Karpas-422 (cell line): Measurements from ENCODE around the gene SKI. TPM values are rescaled to one million over a fixed set of nuclear protein-coding genes. Genes with fewer than 3 reads are reported as not detected.

Experiments
- DNase-seq: peaks from one replicate; pipeline ENCODE4 v3.0.0-alpha.2; 2015
- H2AFZ ChIP-seq: fragments of 200-600 bp; sonication (generic); 2 replicates; pipeline ENCODE4 v1.6.1; 2014; ENCODE audit warnings: antibody characterized with exemption, low read length, mixed read lengths
- H3K27ac ChIP-seq: fragments of 200-600 bp; sonication (generic); 2 replicates; pipeline ENCODE4 v1.5.1; 2014; ENCODE audit warnings: mild to moderate bottlenecking, low read length, moderate library complexity
- H3K27me3 ChIP-seq: fragments of 200-600 bp; sonication (generic); 2 replicates; pipeline ENCODE4 v1.6.1; 2014; ENCODE audit warnings: low read length, mixed read lengths
- H3K36me3 ChIP-seq: fragments of 200-600 bp; sonication (generic); 2 replicates; pipeline ENCODE4 v1.6.1; 2014; ENCODE audit warnings: low read length, mixed read lengths; ENCODE audit not compliant: insufficient read depth
- H3K4me1 ChIP-seq: fragments of 200-600 bp; sonication (generic); 2 replicates; pipeline ENCODE4 v1.6.1; 2014; ENCODE audit warnings: mild to moderate bottlenecking, low read length, mixed read lengths
- H3K4me2 ChIP-seq: fragments of 200-600 bp; sonication (generic); 2 replicates; pipeline ENCODE4 v1.6.1; 2014; ENCODE audit warnings: low read length, low read depth, mild to moderate bottlenecking; ENCODE audit not compliant: poor library complexity, severe bottlenecking
- H3K4me3 ChIP-seq: fragments of 200-600 bp; sonication (generic); 2 replicates; pipeline ENCODE4 v1.5.1; 2014; ENCODE audit warnings: mild to moderate bottlenecking, antibody characterized with exemption, low read length, mixed read lengths
- H3K79me2 ChIP-seq: fragments of 200-600 bp; sonication (generic); 2 replicates; pipeline ENCODE4 v1.6.1; 2014; ENCODE audit warnings: mild to moderate bottlenecking, low read length, mixed read lengths
- H3K9ac ChIP-seq: fragments of 200-600 bp; sonication (generic); 2 replicates; pipeline ENCODE4 v1.6.0; 2014; ENCODE audit warnings: low read length
- H3K9me2 ChIP-seq: fragments of 200-600 bp; sonication (generic), shearing (Covaris generic); replicated peaks from 2 replicates; pipeline ENCODE4 v1.6.0; 2014; ENCODE audit warnings: mild to moderate bottlenecking, low read length, moderate library complexity; ENCODE audit not compliant: insufficient read depth
- H3K9me3 ChIP-seq: fragments of 300-700, 200-600 bp; sonication (generic); 2 replicates; pipeline ENCODE4 v1.6.1; 2014; ENCODE audit warnings: low read length, mixed read lengths
- H4K20me1 ChIP-seq: fragments of 200-600 bp; sonication (generic); 2 replicates; pipeline ENCODE4 v1.6.1; 2014; ENCODE audit warnings: mild to moderate bottlenecking, antibody characterized with exemption, low read length, low read depth; ENCODE audit not compliant: insufficient read depth
- total RNA-seq: library from RNA; depleted of rRNA; stranded (reverse); fragments of >200 nt; shearing (Covaris generic); gene quantifications from 2 replicates; pipeline ENCODE4 v1.2.3, GENCODE V29; 2014; ENCODE audit warnings: low replicate concordance

The SKI gene
- total RNA-seq, 1 experiment from 2014 or later, result 1.7 TPM

DNA sequence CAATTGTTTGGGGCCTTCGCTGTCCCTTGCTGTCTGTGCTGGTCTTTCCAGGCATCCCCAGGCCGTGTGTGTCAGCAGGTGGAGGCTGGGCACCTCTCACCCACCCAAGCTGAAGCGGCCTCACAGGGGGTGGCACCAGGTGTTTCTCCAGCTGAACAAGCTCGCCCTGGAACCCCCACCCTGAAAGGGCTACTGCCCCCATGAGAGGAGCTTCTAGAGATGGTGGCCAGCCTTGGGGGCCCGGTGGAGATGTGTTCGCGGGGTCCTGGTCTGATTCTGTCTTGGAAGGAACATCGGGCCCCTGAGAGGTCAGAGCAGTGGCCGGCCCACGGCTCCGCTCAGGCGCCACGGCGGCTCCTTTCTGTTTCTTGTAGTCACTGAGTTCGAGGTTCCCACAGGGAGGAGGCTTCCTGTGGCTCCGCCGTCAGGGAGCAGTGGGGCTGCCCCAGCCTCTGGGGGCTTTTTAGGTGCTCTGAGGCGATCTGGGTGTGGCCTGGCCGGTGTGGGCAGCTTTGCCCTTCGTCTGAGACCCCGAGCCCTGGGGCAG, 46.9 kb downstream of the SKI start:
- H3K4me3 ChIP-seq, result no peak overlapping the region
- no peaks in the 10 kb centered on the region for H3K9me2 ChIP-seq
- no peaks in the 10 kb centered on the region; the same call in 1 of the 2 replicates for H3K9me3 ChIP-seq
- no peak for DNase-seq
- H3K36me3 ChIP-seq, result no peaks in the 10 kb centered on the region
- no peak overlapping the region for H3K4me2 ChIP-seq
- peaks cover 22% of the 10 kb centered on the region; the same call in 1 of the 2 replicates for H4K20me1 ChIP-seq
- no peak overlapping the region for H3K9ac ChIP-seq
- H3K79me2 ChIP-seq, result no peaks in the 10 kb centered on the region
- H2AFZ ChIP-seq, result no peak overlapping the region
- no peaks in the 10 kb centered on the region for H3K4me1 ChIP-seq
- H3K27me3 ChIP-seq, result no peaks in the 10 kb centered on the region
- no peak overlapping the region for H3K27ac ChIP-seq

DNA sequence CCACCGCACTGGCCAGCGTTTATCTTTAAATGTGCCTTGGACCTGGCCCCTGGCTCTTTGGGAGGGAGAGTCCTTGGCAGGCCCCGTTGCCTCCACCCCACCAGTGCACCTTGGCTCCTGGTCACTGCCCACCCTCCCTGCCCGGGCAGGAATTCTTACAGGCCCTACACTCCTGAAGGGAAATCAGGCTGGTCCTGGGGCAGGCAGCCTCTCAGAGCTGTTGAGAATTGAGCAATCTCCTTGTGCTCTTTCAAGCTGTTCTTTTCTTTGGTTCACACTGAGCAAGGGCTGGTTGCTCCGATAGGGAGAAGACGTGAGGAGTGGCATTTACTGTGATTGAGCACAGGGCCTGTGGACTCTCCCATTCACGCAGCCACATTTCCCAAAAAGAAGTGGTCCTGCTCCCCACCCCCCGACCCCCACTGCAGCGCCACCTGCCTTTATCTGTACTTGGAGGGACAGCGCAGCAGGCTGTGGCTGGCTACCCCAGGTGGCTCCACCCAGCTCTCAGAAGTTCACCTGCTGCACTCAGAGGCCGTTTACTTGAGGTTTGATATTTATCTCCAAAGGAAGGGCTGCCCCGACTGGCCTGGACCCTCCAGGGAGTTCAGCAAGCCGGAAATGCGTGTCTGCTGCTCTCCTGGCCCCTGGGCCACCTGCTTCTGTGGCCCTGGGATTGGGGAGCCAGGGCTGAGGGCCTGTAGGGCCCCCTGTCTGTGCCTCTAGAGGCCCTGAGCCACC, 47.8 kb downstream of the SKI start:
- H4K20me1 ChIP-seq, result peaks cover 22% of the 10 kb centered on the region; the same call in 1 of the 2 replicates

DNA sequence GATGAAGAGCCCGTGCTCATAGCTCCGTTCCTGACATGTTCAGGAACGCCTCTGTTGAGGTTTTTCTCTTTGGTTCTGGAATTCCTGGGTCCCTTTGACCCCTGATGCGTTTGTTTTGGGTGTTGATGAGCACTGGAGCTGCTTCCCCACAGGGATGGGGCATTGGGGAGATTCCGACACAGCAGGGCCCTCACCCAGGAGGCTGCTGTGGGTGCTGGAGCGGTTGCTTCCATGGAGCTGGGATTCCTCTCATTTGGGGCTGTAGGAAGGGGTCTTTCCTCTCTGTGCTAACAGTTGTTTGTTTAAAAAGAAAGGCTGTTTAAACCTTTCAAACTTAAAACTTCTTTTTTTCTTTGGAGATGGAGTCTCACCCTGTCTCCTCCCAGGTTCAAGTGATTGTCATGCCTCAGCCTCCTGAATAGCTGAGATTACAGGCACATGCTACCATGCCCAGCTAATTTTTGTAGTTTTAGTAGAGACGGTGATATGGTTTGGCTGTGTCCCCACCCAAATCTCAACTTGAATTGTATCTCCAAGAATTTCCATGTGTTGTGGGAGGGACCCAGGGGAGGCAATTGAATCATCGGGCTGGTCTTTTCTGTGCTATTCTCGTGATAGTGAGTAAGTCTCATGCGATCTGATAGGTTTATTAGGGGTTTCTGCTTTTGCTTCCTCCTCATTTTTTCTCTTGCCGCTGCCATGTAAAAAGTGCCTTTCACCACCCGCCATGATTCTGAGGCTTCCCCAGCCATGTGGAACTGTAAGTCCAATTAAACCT, 48.9 kb downstream of the SKI start:
- Histone ChIP-seq H3K9me2 (no peaks in the 10 kb centered on the region), H3K27me3 (no peaks in the 10 kb centered on the region), H3K4me2 (no peak overlapping the region), H3K4me1 (no peaks in the 10 kb centered on the region), H2AFZ (no peak overlapping the region), H3K9ac (no peak overlapping the region), H3K27ac (no peak overlapping the region), H3K79me2 (no peaks in the 10 kb centered on the region), H3K4me3 (no peak overlapping the region), H3K36me3 (no peaks in the 10 kb centered on the region), H4K20me1 (peaks cover 18% of the 10 kb centered on the region; the same call in 1 of the 2 replicates), H3K9me3 (no peaks in the 10 kb centered on the region; the same call in 1 of the 2 replicates)
- DNase-seq, result no peak

More for the DNA sequence above, 47.8 kb downstream of the SKI start:
- no peak overlapping the region for H3K4me2 ChIP-seq
- no peak overlapping the region for H2AFZ ChIP-seq
- H3K79me2 ChIP-seq, result no peaks in the 10 kb centered on the region
- no peaks in the 10 kb centered on the region; the same call in 1 of the 2 replicates for H3K9me3 ChIP-seq
- no peak overlapping the region for H3K4me3 ChIP-seq
- no peaks in the 10 kb centered on the region for H3K27me3 ChIP-seq
- no peak overlapping the region for H3K9ac ChIP-seq
- no peak for DNase-seq
- no peaks in the 10 kb centered on the region for H3K36me3 ChIP-seq
- H3K4me1 ChIP-seq, result no peaks in the 10 kb centered on the region
- no peak overlapping the region for H3K27ac ChIP-seq
- H3K9me2 ChIP-seq, result no peaks in the 10 kb centered on the region

DNA sequence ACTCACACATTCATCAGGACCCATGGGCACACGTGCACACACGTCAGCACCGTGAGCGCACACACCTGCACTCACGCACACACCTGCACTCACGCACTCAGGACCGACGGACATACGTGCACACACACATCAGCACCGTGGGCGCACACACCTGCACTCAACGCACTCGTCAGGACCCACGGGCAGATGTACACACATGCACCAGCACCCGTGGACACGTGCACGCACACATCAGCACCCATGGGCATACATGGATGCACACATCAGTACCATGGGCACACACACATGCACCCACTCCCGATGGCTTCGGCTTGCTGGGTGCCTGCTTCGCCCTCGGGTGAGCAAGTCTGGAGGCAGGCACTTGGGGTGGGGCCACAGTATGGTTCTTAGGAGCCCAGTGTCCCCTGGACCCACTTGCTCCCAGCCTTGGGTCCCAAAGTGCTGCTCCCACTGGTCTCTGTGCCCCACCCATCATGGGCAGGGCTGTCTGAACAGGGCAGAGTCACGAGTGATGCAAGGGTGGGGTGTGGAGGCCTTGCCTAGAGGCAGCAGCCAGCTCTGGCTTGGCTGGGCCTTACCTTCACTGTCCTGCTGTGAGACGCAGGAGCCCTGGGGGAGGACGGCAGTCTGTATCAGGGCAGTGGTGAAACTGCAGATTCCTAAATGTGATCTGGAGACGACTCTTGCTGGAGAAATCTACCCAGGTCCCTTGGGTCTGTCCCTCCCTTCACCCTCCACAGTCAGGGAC, 49.8 kb downstream of the SKI start:
- H3K4me3 ChIP-seq, result no peak overlapping the region
- no peaks in the 10 kb centered on the region for H3K79me2 ChIP-seq
- no peaks in the 10 kb centered on the region for H3K4me1 ChIP-seq
- no peaks in the 10 kb centered on the region; the same call in 1 of the 2 replicates for H3K9me3 ChIP-seq
- H3K4me2 ChIP-seq, result no peak overlapping the region
- H3K9me2 ChIP-seq, result no peaks in the 10 kb centered on the region
- DNase-seq, result no peak
- H4K20me1 ChIP-seq, result peaks cover 9% of the 10 kb centered on the region; the same call in 1 of the 2 replicates
- no peaks in the 10 kb centered on the region for H3K27me3 ChIP-seq
- H3K9ac ChIP-seq, result no peak overlapping the region
- H2AFZ ChIP-seq, result no peak overlapping the region
- H3K36me3 ChIP-seq, result no peaks in the 10 kb centered on the region
- no peak overlapping the region for H3K27ac ChIP-seq

DNA sequence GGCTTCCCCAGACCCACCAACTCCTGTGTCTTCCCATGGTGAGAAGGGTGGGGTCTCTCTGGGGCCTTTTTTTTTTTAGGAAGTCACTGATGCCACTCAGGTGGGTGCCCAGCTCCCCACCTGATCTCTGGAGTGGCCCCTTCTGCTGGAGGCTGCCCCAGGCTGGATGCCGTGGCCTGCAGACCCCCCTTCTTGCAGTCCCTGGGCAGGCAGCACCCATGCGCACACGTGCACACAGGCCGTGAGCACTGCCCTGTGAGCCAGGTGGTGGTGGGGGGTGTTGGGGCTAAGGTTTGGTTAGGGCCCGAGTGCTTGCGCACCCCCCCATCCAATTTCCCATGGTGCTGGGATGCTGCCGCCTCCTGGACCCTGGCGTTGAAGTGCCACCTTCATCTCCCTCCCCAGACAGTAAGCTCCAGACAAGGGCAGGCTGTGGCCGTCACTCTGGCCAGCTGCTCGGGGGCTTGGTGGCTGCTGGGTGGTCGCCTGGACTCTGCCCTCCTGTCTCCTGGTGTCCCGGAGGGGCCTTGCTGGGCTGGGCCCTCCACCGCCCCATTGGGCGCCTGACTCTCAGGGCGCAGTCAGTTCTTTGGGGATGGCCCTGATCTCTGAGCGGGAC, 50.6 kb downstream of the SKI start:
- Histone ChIP-seq H2AFZ (no peak overlapping the region), H3K4me2 (no peak overlapping the region), H3K27ac (no peak overlapping the region), H3K36me3 (no peaks in the 10 kb centered on the region), H3K9ac (no peak overlapping the region), H3K9me2 (no peaks in the 10 kb centered on the region), H3K27me3 (no peaks in the 10 kb centered on the region), H3K9me3 (no peaks in the 10 kb centered on the region; the same call in 1 of the 2 replicates), H3K79me2 (no peaks in the 10 kb centered on the region), H4K20me1 (peaks cover 3% of the 10 kb centered on the region; the same call in 1 of the 2 replicates), H3K4me3 (no peak overlapping the region), H3K4me1 (no peaks in the 10 kb centered on the region)
- DNase-seq, result no peak

DNA sequence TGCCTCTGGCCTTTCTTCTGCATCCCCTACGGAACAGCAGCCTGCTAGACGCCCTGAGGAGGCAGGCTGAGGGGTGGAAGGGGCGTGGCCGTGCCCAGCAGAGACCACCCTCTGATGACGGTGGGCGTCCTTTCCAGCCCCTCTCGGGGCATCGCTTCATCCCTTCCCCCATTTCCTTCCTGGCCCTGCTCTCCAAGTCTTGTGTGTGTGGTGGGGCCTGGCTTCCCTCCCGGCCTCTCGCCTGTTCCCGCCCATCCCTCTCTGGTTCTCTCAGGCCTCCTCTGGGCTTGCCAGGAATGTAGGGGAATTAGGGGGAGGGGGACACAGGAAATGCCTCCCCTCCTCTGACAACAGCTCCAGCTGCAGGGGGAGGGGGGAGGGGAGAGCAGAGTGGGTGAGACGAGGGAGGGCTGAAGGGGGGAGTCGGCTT, 51.1 kb downstream of the SKI start:
- no peak overlapping the region for H3K9ac ChIP-seq
- no peaks in the 10 kb centered on the region for H3K27me3 ChIP-seq
- H3K79me2 ChIP-seq, result no peaks in the 10 kb centered on the region

DNA sequence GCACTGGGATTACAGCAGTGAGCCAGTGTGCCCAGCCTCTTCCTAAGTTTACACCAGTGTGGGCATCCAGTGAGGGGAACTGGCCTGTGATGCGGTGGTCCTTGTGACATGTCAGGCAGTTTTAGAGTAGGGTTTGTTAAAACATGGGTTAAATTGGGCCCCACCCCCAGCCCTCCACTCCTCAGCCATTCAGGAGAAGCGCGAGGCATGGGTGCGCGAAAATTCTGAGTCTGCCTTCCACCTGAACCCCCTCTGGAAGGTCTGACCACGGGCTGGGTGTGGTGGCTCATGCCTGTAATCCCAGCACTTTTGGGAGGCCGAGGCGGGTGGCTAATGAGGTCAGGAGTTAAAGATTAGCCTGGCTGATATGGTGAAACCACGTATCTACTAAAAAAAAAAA, 51.7 kb downstream of the SKI start:
- Histone ChIP-seq H3K4me3 (no peak overlapping the region), H3K4me2 (no peak overlapping the region), H3K4me1 (no peaks in the 10 kb centered on the region), H4K20me1 (no peaks in the 10 kb centered on the region), H3K79me2 (no peaks in the 10 kb centered on the region), H3K27ac (no peak overlapping the region), H3K9me2 (no peaks in the 10 kb centered on the region), H3K27me3 (no peaks in the 10 kb centered on the region), H3K36me3 (no peaks in the 10 kb centered on the region), H3K9me3 (no peaks in the 10 kb centered on the region; the same call in 1 of the 2 replicates), H2AFZ (no peak overlapping the region), H3K9ac (no peak overlapping the region)
- no peak for DNase-seq

More for the DNA sequence above, 51.1 kb downstream of the SKI start:
- Histone ChIP-seq H3K9me2 (no peaks in the 10 kb centered on the region), H3K4me1 (no peaks in the 10 kb centered on the region), H4K20me1 (no peaks in the 10 kb centered on the region; the same call in 1 of the 2 replicates), H3K27ac (no peak overlapping the region), H3K4me3 (no peak overlapping the region), H3K9me3 (no peaks in the 10 kb centered on the region; the same call in 1 of the 2 replicates), H2AFZ (no peak overlapping the region), H3K36me3 (no peaks in the 10 kb centered on the region), H3K4me2 (no peak overlapping the region)
- no peak for DNase-seq
